ENCODE results near the gene PLEKHA4. TPM values are rescaled to one million over a fixed set of nuclear protein-coding genes. Genes with fewer than 3 reads are reported as not detected.

Gene PLEKHA4
- total RNA-seq, 2 donors from 2014 or later = 22.4 to 25.1 TPM

DNA sequence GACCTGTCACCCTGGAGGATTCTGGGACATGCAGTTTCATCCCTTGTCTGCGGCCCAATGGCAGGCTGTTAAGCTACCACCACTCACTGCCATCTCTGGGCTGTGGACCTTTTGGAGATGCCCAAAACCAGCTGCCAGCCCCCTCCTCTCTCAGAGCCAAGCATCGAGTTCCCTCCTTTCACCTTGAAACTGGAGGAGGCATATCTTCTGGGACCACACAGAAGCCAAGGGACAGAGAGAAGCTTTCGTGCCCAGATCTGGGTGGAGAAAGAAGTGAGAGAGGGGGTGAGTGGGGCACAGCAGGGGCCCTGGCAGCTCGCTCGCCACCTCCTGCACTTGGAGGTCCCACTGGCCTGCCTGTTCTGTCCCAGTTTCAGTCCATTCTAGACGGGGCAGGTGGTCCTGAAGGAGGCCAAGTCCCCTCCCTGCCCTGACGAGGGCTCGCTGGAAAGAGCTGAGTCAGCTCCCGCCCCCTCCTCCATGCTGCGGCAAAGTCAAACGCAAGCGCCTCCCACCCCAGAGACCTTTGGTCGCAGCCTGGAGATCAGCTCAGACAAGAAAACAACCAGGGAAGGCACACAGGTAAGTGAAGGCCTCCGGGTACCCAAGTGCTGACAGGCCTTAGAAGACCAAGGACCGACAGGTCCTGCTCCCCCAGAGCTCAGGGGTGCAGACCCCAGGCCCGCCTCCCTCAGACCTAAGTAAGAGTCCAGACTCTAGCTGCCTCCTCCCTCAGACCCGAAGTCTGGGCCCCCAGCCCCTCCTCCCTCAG is 61.4 kb downstream of the PLEKHA4 start:
- H3K27ac ChIP-seq = no peak overlapping the region
- peaks cover 0 to 14% of the 10 kb centered on the region in 2 donors for H3K4me1 ChIP-seq

DNA sequence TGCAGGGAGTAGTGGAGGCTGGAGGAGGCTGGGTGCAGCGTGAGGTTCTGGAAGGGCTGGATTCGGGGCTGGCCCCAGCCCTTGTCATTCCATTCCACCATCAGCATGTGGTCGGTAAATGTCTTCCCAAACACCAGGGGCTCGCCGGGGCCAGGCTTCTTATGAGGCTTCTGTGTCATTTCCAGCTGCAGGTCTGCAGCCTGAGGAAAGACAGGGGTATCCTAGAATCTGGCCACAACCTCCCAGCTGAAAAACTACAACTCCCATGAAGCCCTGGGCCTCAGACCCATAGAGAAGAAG is 61.9 kb downstream of the PLEKHA4 start:
- TF ChIP-seq, protein P1, sequence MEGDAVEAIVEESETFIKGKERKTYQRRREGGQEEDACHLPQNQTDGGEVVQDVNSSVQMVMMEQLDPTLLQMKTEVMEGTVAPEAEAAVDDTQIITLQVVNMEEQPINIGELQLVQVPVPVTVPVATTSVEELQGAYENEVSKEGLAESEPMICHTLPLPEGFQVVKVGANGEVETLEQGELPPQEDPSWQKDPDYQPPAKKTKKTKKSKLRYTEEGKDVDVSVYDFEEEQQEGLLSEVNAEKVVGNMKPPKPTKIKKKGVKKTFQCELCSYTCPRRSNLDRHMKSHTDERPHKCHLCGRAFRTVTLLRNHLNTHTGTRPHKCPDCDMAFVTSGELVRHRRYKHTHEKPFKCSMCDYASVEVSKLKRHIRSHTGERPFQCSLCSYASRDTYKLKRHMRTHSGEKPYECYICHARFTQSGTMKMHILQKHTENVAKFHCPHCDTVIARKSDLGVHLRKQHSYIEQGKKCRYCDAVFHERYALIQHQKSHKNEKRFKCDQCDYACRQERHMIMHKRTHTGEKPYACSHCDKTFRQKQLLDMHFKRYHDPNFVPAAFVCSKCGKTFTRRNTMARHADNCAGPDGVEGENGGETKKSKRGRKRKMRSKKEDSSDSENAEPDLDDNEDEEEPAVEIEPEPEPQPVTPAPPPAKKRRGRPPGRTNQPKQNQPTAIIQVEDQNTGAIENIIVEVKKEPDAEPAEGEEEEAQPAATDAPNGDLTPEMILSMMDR (IDR thresholded peaks at IDR 0.05) = no peak
- no peaks in the 10 kb centered on the region for H3K36me3 ChIP-seq
- DNase-seq (ENCODE audit: low spot score) = no peak
- H3K4me3 ChIP-seq = no peak overlapping the region
- no peaks in the 10 kb centered on the region for H3K9me3 ChIP-seq
- no peak overlapping the region for H3K27ac ChIP-seq
- no peaks in the 10 kb centered on the region for H3K27me3 ChIP-seq
- peaks cover 0 to 8% of the 10 kb centered on the region in 2 donors for H3K4me1 ChIP-seq

More for the DNA sequence above, 61.4 kb downstream of the PLEKHA4 start:
- H3K27me3 ChIP-seq = no peaks in the 10 kb centered on the region
- no peaks in the 10 kb centered on the region for H3K9me3 ChIP-seq
- TF ChIP-seq, protein P1 (IDR thresholded peaks at IDR 0.05) = no peak
- DNase-seq (ENCODE audit: low spot score) = no peak
- no peak overlapping the region for H3K4me3 ChIP-seq
- no peaks in the 10 kb centered on the region for H3K36me3 ChIP-seq

DNA sequence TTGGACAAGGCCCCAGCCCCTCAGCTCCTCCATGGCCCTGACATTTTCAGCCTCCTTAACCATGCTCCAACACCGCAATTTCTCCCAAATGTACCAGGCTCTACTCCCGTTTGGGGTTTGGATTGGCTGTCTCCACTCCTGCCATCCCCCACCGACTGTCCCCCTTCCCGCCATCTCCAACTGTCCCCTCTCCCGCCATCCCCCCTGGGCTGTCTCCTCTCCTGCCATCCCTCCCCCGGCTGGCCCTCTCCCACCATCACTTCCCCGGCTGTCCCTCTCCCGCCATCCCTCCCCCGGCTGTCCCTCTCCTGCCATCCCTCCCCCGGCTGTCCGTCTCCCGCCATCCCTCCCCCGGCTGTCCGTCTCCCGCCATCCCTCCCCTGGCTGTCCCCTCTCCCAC is 63.0 kb downstream of the PLEKHA4 start:
- no peaks in the 10 kb centered on the region for H3K27me3 ChIP-seq
- no peak overlapping the region for H3K4me3 ChIP-seq
- DNase-seq (ENCODE audit: low spot score) = no peak
- H3K9me3 ChIP-seq = no peaks in the 10 kb centered on the region
- H3K36me3 ChIP-seq = no peaks in the 10 kb centered on the region
- TF ChIP-seq, protein P1 (IDR thresholded peaks at IDR 0.05) = no peak
- no peak overlapping the region for H3K27ac ChIP-seq
- H3K4me1 ChIP-seq = peaks cover 0 to 6% of the 10 kb centered on the region in 2 donors

DNA sequence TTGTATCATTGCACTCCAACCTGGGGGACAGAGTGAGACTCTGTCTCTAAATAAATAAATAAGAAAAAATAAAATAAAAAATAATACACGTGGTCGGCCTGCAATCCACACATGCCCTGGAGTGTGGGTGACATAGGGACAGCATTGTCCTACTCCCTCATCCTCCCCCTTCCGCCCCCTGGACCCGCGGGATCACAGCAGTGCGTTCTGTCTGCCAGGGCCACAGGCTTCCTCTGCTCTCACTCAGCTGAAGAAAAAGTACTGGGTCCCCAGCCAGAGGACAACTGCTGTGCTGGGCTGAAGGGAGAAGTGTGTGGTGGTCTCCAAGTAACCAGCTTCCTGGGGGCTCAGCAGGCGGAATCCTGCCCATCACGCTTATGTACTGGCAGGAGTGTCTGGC is 63.9 kb downstream of the PLEKHA4 start:
- H3K27ac ChIP-seq = no peak overlapping the region
- no peaks in the 10 kb centered on the region for H3K36me3 ChIP-seq
- H3K4me1 ChIP-seq = no peaks in the 10 kb centered on the region
- no peak overlapping the region for H3K4me3 ChIP-seq
- H3K9me3 ChIP-seq = no peaks in the 10 kb centered on the region
- H3K27me3 ChIP-seq = no peaks in the 10 kb centered on the region
- TF ChIP-seq, protein P1 (IDR thresholded peaks at IDR 0.05) = no peak
- no peak for DNase-seq (ENCODE audit: low spot score)

DNA sequence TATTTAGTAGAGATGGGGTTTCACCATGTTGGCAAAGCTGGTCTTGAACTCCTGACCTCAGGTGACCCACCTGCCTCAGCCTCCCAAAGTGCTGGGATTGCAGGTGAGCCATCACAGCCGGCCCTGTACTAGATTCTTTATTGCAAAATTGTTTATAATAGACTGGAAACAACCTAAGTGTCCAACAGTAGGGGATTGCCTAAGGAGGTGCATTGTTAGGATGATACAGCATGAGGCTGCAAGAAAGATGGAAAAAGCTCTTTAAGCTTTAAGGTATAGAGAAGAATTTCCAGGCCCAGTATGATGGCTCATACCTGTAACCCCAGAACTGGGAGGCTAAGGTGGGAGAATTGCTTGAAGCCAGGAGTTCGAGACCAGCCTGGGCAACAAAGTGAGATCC is 65.8 kb downstream of the PLEKHA4 start:
- H3K36me3 ChIP-seq = no peaks in the 10 kb centered on the region

More for the DNA sequence above, 65.8 kb downstream of the PLEKHA4 start:
- DNase-seq (ENCODE audit: low spot score) = no peak
- TF ChIP-seq, protein P1 (IDR thresholded peaks at IDR 0.05) = no peak
- Histone ChIP-seq H3K27ac (no peak overlapping the region), H3K27me3 (no peaks in the 10 kb centered on the region), H3K4me3 (no peak overlapping the region), H3K4me1 (no peaks in the 10 kb centered on the region), H3K9me3 (no peaks in the 10 kb centered on the region)
